Spleen (tissue), 13 donors: ENCODE measurements around the gene OR6Q1. TPM values are rescaled to one million over a fixed set of nuclear protein-coding genes. Genes with fewer than 3 reads are reported as not detected.
"Not testable (repeated sequence)": the region's sequence is repeated elsewhere in the genome, so short reads cannot be mapped to it uniquely, and the experiment has no call there.

Experiments used
- DNase-seq: peaks from one replicate; pipeline ENCODE4 v3.0.0-alpha.2; 2020
- H3K27ac ChIP-seq, 8 donors: fragments of 200-600 bp; sonication (generic) in 7 of 8; 1 replicate in 4 of 8; 2 replicates in 4 of 8; pipeline versions ENCODE4 v1.5.0 to v1.8.0; 2016 to 2021; ENCODE audit warnings: inconsistent platforms in 4 of 8, mild to moderate bottlenecking in 4 of 8, moderate library complexity in 1 of 8
- H3K27me3 ChIP-seq, 7 donors: fragments of 200-600 bp; sonication (generic) in 6 of 7; replicated peaks in 1 of 7; 1 replicate in 4 of 7; 2 replicates in 3 of 7; pipeline versions ENCODE4 v1.5.0 to v1.8.0; 2016 to 2021; ENCODE audit warnings: inconsistent platforms in 3 of 7, mild to moderate bottlenecking in 1 of 7
- H3K36me3 ChIP-seq, 6 donors: fragments of 200-600 bp; sonication (generic) in 5 of 6; 1 replicate in 4 of 6; 2 replicates in 2 of 6; pipeline versions ENCODE4 v1.5.0 to v1.8.0; 2016 to 2021; ENCODE audit warnings: inconsistent platforms in 2 of 6
- H3K4me1 ChIP-seq, 6 donors: fragments of 200-600 bp; sonication (generic) in 5 of 6; 1 replicate in 3 of 6; 2 replicates in 3 of 6; pipeline versions ENCODE4 v1.5.0 to v1.8.0; 2016 to 2021; ENCODE audit warnings: inconsistent platforms in 3 of 6
- H3K4me3 ChIP-seq, 8 donors: fragments of 200-600 bp; sonication (generic) in 7 of 8; 1 replicate in 4 of 8; 2 replicates in 4 of 8; pipeline versions ENCODE4 v1.5.0 to v1.8.0; 2016 to 2021; ENCODE audit warnings: inconsistent platforms in 4 of 8, mild to moderate bottlenecking in 4 of 8, moderate library complexity in 2 of 8
- H3K9me3 ChIP-seq, 8 donors: fragments of 200-600 bp; sonication (generic) in 7 of 8; 1 replicate in 4 of 8; 2 replicates in 4 of 8; pipeline versions ENCODE4 v1.5.0 to v1.8.0; 2016 to 2021; ENCODE audit warnings: inconsistent platforms in 4 of 8
- CTCF ChIP-seq, 11 experiments: fragments of 200-600 bp in 7 of 11; fragments of 450-650 bp in 4 of 11; sonication (generic) in 4 of 11; IDR thresholded peaks in 8 of 11; conservative IDR thresholded peaks in 3 of 11; 1 replicate in 7 of 11; 2 replicates in 4 of 11; pipeline versions ENCODE4 v1.4.0 to v1.8.0; 2016 to 2021; ENCODE audit warnings: antibody characterized with exemption in 11 of 11, inconsistent platforms in 4 of 11, mild to moderate bottlenecking in 1 of 11
- POLR2A ChIP-seq, 3 donors: fragments of 450-650 bp; IDR thresholded peaks; one replicate each; pipeline ENCODE4 v1.5.1; 2017; ENCODE audit warnings: antibody characterized with exemption in 3 of 3, mild to moderate bottlenecking in 1 of 3
- POLR2AphosphoS5 ChIP-seq, 3 donors: sonication (generic); formaldehyde crosslinking; IDR thresholded peaks; one replicate each; pipeline ENCODE4 v1.5.1; 2017; ENCODE audit warnings: antibody characterized with exemption in 3 of 3
- WGBS, 5 donors: extraction: QIAGEN DNeasy Blood & Tissue Kit in 3 of 5; methylation state at CpG; one replicate each; pipeline versions ENCODE4 v1.1.5 to v1.1.7; 2013 to 2018; 5-methylcytosine and 5-hydroxymethylcytosine counted together
- intact Hi-C: fragments of 100-400 bp; cut with DNase I; formaldehyde crosslinking; loops from one replicate; pipeline ENCODE4 v1.15.0; 2023; ENCODE audit warnings: low total_unique reads
- long read RNA-seq, 2 donors: transcript quantifications; one replicate each; lab custom pipeline, GENCODE V29; 2026
- polyA plus RNA-seq, 3 donors: library from polyadenylated mRNA; stranded (reverse); fragments of 200-250 nt; gene quantifications; one replicate each; pipeline ENCODE4 v1.2.1, GENCODE V29; 2013
- total RNA-seq, 7 donors: library from RNA; depleted of rRNA in 3 of 7; stranded (reverse); fragments of >200 nt in 3 of 7; fragmentation: NEBNext Ultra II Directional in 4 of 7; extraction: Animal tissue kit (Norgen Biotek cat#: 25700) in 4 of 7; gene quantifications; one replicate each; pipeline versions ENCODE4 v1.1.0 to v1.2.1, GENCODE V29; 2016 to 2021
- donor health status: healthy with polysubstance abuse.
- donor health status: DM: no; HTN: no; CAD: no; lungs with moderate emphysema.
- donor health status: DM: no; HTN: no; CAD: no.
- donor health status: Bipolar disorder and iron deficiency.
- donor health status: healthy.
- donor health status: DM: no; HTN: no; CAD: no.
- donor health status: DM: yes; HTN: yes; CAD: no.

OR6Q1 gene
- total RNA-seq (not detected), polyA plus RNA-seq (not detected)
- long read RNA-seq, donor 1, result 0 reads
- long read RNA-seq, donor 2, result 0 reads

- intact Hi-C loops, result no loop called here
- TF ChIP-seq POLR2A (IDR thresholded peaks at IDR 0.05) (no peak), POLR2AphosphoS5 (IDR thresholded peaks at IDR 0.05) (no peak), CTCF (IDR thresholded peaks at IDR 0.05 in 8 of 11, conservative IDR thresholded peaks at IDR 0.05 in 3 of 11) (no peak)
- Histone ChIP-seq H3K9me3 (peaks cover 0 to 22% (median 4%) of the 10 kb centered on the region in 8 donors), H3K4me3 (no peak within 1 kb of the TSS), H3K27ac (no peak within 1 kb of the TSS), H3K36me3 (no peaks in the 10 kb centered on the region), H3K27me3 (peaks cover 0 to 45% (median 0%) of the 10 kb centered on the region in 7 donors), H3K4me1 (no peaks in the 10 kb centered on the region)
- DNase-seq, result no peak
These were observed at the start of gene OR6Q1 for GRCh38 chr11:58030653-58031052. TSS of gene OR6Q1 (plus strand) at chr11:58030953. CDS start at chr11:58030953, 0 bp downstream.

- intact Hi-C loops, result no loop called here
- TF ChIP-seq POLR2AphosphoS5 (IDR thresholded peaks at IDR 0.05), result no peak
- TF ChIP-seq CTCF (IDR thresholded peaks at IDR 0.05 in 8 of 11, conservative IDR thresholded peaks at IDR 0.05 in 3 of 11), result no peak
- no peak for TF ChIP-seq POLR2A (IDR thresholded peaks at IDR 0.05)
- no peak overlapping the region for H3K27ac ChIP-seq
- 75 to 84% (median 80%) methylated on average over 3 of the region's 3 CpGs for WGBS, 5 donors
- H3K9me3 ChIP-seq, result no peaks in the 10 kb centered on the region
- no peak overlapping the region for H3K4me3 ChIP-seq
- H3K36me3 ChIP-seq, result no peaks in the 10 kb centered on the region
- H3K27me3 ChIP-seq, result no peaks in the 10 kb centered on the region
- no peaks in the 10 kb centered on the region for H3K4me1 ChIP-seq
- no peak for DNase-seq
These were observed 49.2 kb upstream of the OR6Q1 start for GRCh38 chr11:57981536-57981935.

GRCh38 chr11:57982776-57983175, 48.0 kb upstream of the OR6Q1 start:
- H3K27ac ChIP-seq, result no peak overlapping the region
- TF ChIP-seq POLR2A (IDR thresholded peaks at IDR 0.05) (no peak), POLR2AphosphoS5 (IDR thresholded peaks at IDR 0.05) (no peak), CTCF (IDR thresholded peaks at IDR 0.05 in 8 of 11, conservative IDR thresholded peaks at IDR 0.05 in 3 of 11) (no peak)
- H3K36me3 ChIP-seq, result no peaks in the 10 kb centered on the region
- no peaks in the 10 kb centered on the region for H3K27me3 ChIP-seq
- intact Hi-C loops, result no loop called here
- H3K9me3 ChIP-seq, result peaks cover 0 to 11% (median 4%) of the 10 kb centered on the region in 8 donors
- DNase-seq, result no peak
- no peak overlapping the region for H3K4me3 ChIP-seq
- H3K4me1 ChIP-seq, result no peaks in the 10 kb centered on the region
- WGBS, 5 donors, result 63 to 81% (median 73%) methylated on average over 4 of the region's 4 CpGs

GRCh38 chr11:57983191-57983590, 47.6 kb upstream of the OR6Q1 start:
- no peak for TF ChIP-seq POLR2A (IDR thresholded peaks at IDR 0.05)
- TF ChIP-seq CTCF (IDR thresholded peaks at IDR 0.05 in 8 of 11, conservative IDR thresholded peaks at IDR 0.05 in 3 of 11), result no peak
- TF ChIP-seq POLR2AphosphoS5 (IDR thresholded peaks at IDR 0.05), result no peak
- intact Hi-C loops, result no loop called here

GRCh38 chr11:57999523-57999922, 31.2 kb upstream of the OR6Q1 start:
- H3K4me1 ChIP-seq, H3K27ac ChIP-seq, H3K4me3 ChIP-seq, DNase-seq, intact Hi-C loops, H3K9me3 ChIP-seq, H3K36me3 ChIP-seq: not testable (repeated sequence)
- 77 to 94% (median 81%) methylated on average over 7 to 13 of the region's 13 CpGs for WGBS, 5 donors
- peaks cover 0 to 19% (median 0%) of the 10 kb centered on the region in 7 donors for H3K27me3 ChIP-seq

More at GRCh38 chr11:57983191-57983590, 47.6 kb upstream of the OR6Q1 start:
- no peak overlapping the region for H3K4me3 ChIP-seq
- 73 to 81% (median 76%) methylated on average over 3 of the region's 3 CpGs for WGBS, 5 donors
- no peak for DNase-seq
- no peaks in the 10 kb centered on the region for H3K27me3 ChIP-seq
- H3K9me3 ChIP-seq, result peaks cover 0 to 15% (median 4%) of the 10 kb centered on the region in 8 donors
- no peaks in the 10 kb centered on the region for H3K36me3 ChIP-seq
- no peak overlapping the region for H3K27ac ChIP-seq
- H3K4me1 ChIP-seq, result no peaks in the 10 kb centered on the region

- intact Hi-C loops, H3K4me3 ChIP-seq, H3K9me3 ChIP-seq, H3K4me1 ChIP-seq, DNase-seq, H3K27ac ChIP-seq, H3K36me3 ChIP-seq: not testable (repeated sequence)
- H3K27me3 ChIP-seq, result peaks cover 0 to 19% (median 0%) of the 10 kb centered on the region in 7 donors
- 90 to 94% (median 92%) methylated on average over 10 of the region's 10 CpGs for WGBS, 5 donors
These were observed 30.7 kb upstream of the OR6Q1 start for GRCh38 chr11:58000021-58000420.
